GM21515 (cell line): Measurements from ENCODE around the gene NDUFAF8.

Experiments used
- ATAC-seq: cut with Tn5 transposase; IDR thresholded peaks from one replicate; pipeline ENCODE4 v1.9.1; 2021; ENCODE audit not compliant: unreplicated experiment

Gene NDUFAF8

GRCh38 chr17:81272616-81273015, 33.5 kb downstream of the NDUFAF8 start:
- no peak for ATAC-seq

- no peak for ATAC-seq
These were observed 34.8 kb downstream of the NDUFAF8 start for GRCh38 chr17:81273698-81274470.

- no peak for ATAC-seq
These were observed 35.3 kb downstream of the NDUFAF8 start for GRCh38 chr17:81274471-81274855.

GRCh38 chr17:81276781-81277180, 37.7 kb downstream of the NDUFAF8 start:
- ATAC-seq = no peak

GRCh38 chr17:81277421-81277820, 38.3 kb downstream of the NDUFAF8 start:
- ATAC-seq = no peak

- ATAC-seq = no peak
These were observed 39.0 kb downstream of the NDUFAF8 start for GRCh38 chr17:81277946-81278693.

- ATAC-seq = no peak
These were observed 39.7 kb downstream of the NDUFAF8 start for GRCh38 chr17:81278831-81279230.

GRCh38 chr17:81279278-81280275, 40.5 kb downstream of the NDUFAF8 start:
- ATAC-seq = no peak

- no peak for ATAC-seq
These were observed 41.5 kb downstream of the NDUFAF8 start for GRCh38 chr17:81280571-81280970.

GRCh38 chr17:81282141-81282540, 43.0 kb downstream of the NDUFAF8 start:
- ATAC-seq = no peak

GRCh38 chr17:81282876-81283275, 43.8 kb downstream of the NDUFAF8 start:
- no peak for ATAC-seq

- ATAC-seq = no peak
These were observed 46.2 kb downstream of the NDUFAF8 start for GRCh38 chr17:81285179-81285878.

- ATAC-seq = no peak
These were observed 46.8 kb downstream of the NDUFAF8 start for GRCh38 chr17:81285894-81286293.

GRCh38 chr17:81286491-81287145, 47.5 kb downstream of the NDUFAF8 start:
- ATAC-seq = no peak

GRCh38 chr17:81287152-81287551, 48.0 kb downstream of the NDUFAF8 start:
- ATAC-seq = no peak

- no peak for ATAC-seq
These were observed 48.8 kb downstream of the NDUFAF8 start for GRCh38 chr17:81287741-81288430.

- ATAC-seq = no peak
These were observed 49.6 kb downstream of the NDUFAF8 start for GRCh38 chr17:81288715-81289114.

- ATAC-seq = no peak
These were observed 50.5 kb downstream of the NDUFAF8 start for GRCh38 chr17:81289627-81290026.

- ATAC-seq = no peak
These were observed 51.1 kb downstream of the NDUFAF8 start for GRCh38 chr17:81290230-81290629.
